ENCODE measurements around the gene TUBA1A. TPM values are rescaled to one million over a fixed set of nuclear protein-coding genes. Genes with fewer than 3 reads are reported as not detected.
"Not testable (repeated sequence)": the region's sequence is repeated elsewhere in the genome, so short reads cannot be mapped to it uniquely, and the experiment has no call there.

Gene TUBA1A
- total and polyA plus RNA-seq, 5 donors from 2014 or later = 213 to 298 (median 250) TPM

- H3K9me3 ChIP-seq (ENCODE audit: control insufficient read depth in 2 of 2, low read length in 2 of 2) = no peaks in the 10 kb centered on the region
- H3K4me1 ChIP-seq (ENCODE audit: control insufficient read depth, insufficient read depth, low read length, poor library complexity, severe bottlenecking) = no peaks in the 10 kb centered on the region
- no peak for ATAC-seq (ENCODE audit: low read depth in 2 of 2)
- no peak for DNase-seq
- no peak overlapping the region for H3K27ac Mint-ChIP-seq
- no peaks in the 10 kb centered on the region for H3K27me3 ChIP-seq (ENCODE audit: control insufficient read depth, insufficient read depth, low read length)
- H3K27me3 Mint-ChIP-seq = no peaks in the 10 kb centered on the region
- peaks cover 7% of the 10 kb centered on the region for H3K36me3 Mint-ChIP-seq
- no peak overlapping the region for H3K4me3 ChIP-seq (ENCODE audit: low read depth, low read length)
- no peak overlapping the region for H3K4me3 Mint-ChIP-seq
- H3K4me1 Mint-ChIP-seq = peaks cover 8 to 27% (median 15%) of the 10 kb centered on the region in 4 donors
- no peaks in the 10 kb centered on the region for H3K9me3 Mint-ChIP-seq
- H3K36me3 ChIP-seq (ENCODE audit: control insufficient read depth, insufficient read depth, low read length) = no peaks in the 10 kb centered on the region
- H3K27ac ChIP-seq (ENCODE audit: insufficient read depth, low read length, poor library complexity, severe bottlenecking) = no peak overlapping the region
Measured at GRCh38 chr12:49137476-49137875, 51.4 kb downstream of the TUBA1A start.

DNA sequence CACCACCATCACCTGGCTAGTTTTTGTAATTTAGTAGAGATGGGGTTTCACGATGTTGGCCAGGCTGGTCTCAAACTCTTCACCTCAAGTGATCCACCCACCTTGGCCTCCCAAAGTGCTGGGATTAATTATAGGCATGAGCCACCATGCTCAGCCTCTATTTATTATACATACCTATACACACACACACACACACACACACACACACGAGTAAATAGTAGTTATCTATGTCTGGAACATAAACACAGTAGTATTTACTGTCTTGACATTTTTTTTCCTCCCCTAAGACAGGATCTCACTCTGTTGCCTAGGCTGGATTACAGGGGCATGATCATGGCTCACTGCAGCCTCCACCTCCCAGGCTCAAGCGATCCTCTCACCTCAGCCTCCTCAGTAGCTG lies 51.9 kb downstream of the TUBA1A start:
- H3K36me3 ChIP-seq (ENCODE audit: control insufficient read depth, insufficient read depth, low read length); H3K27ac Mint-ChIP-seq; H3K4me3 Mint-ChIP-seq; H3K27me3 ChIP-seq (ENCODE audit: control insufficient read depth, insufficient read depth, low read length); H3K4me1 ChIP-seq (ENCODE audit: control insufficient read depth, insufficient read depth, low read length, poor library complexity, severe bottlenecking); H3K27me3 Mint-ChIP-seq; H3K9me3 ChIP-seq (ENCODE audit: control insufficient read depth in 2 of 2, low read length in 2 of 2); H3K27ac ChIP-seq (ENCODE audit: insufficient read depth, low read length, poor library complexity, severe bottlenecking); DNase-seq; ATAC-seq (ENCODE audit: low read depth in 2 of 2); H3K4me3 ChIP-seq (ENCODE audit: low read depth, low read length); H3K9me3 Mint-ChIP-seq; H3K36me3 Mint-ChIP-seq: not testable (repeated sequence)
- peaks cover 13 to 32% (median 20%) of the 10 kb centered on the region in 4 donors for H3K4me1 Mint-ChIP-seq

Other genes with a start within 250 kb of the TUBA1A start
- 79.4 TPM for gene ARF3, start 231.6 kb downstream of the TUBA1A start, total RNA-seq
- gene ARF3, start 231.6 kb downstream of the TUBA1A start, polyA plus RNA-seq = 10 to 100 TPM; 21.2 to 30.5 (median 23.6) TPM
- gene WNT10B, start 217.3 kb downstream of the TUBA1A start, total RNA-seq = 1.6 TPM
- gene WNT10B, start 217.3 kb downstream of the TUBA1A start, polyA plus RNA-seq = not detected
- gene WNT1, start 210.8 kb downstream of the TUBA1A start, total RNA-seq = 0.62 TPM
- gene WNT1, start 210.8 kb downstream of the TUBA1A start, polyA plus RNA-seq = under 1 TPM in 1 of 4 donors, not detected in 3; 0.39 TPM
- 0.39 TPM for gene DDN, start 189.7 kb downstream of the TUBA1A start, total RNA-seq
- not detected for gene DDN, start 189.7 kb downstream of the TUBA1A start, polyA plus RNA-seq
- 51.3 TPM for gene PRKAG1, start 170.3 kb downstream of the TUBA1A start, total RNA-seq
- 10 to 100 TPM; 59.3 to 83.8 (median 64.9) TPM for gene PRKAG1, start 170.3 kb downstream of the TUBA1A start, polyA plus RNA-seq
- 149 TPM for gene KMT2D, start 128.3 kb downstream of the TUBA1A start, total RNA-seq
- 1 to 10 TPM; 5.2 to 8.8 (median 6.5) TPM for gene KMT2D, start 128.3 kb downstream of the TUBA1A start, polyA plus RNA-seq
- gene RHEBL1, start 119.1 kb downstream of the TUBA1A start, total RNA-seq = 6.0 TPM
- 10 to 100 TPM; 11.7 to 19.5 (median 15.8) TPM for gene RHEBL1, start 119.1 kb downstream of the TUBA1A start, polyA plus RNA-seq
- gene DHH, start 94.3 kb downstream of the TUBA1A start, total RNA-seq = 0.27 TPM
- not detected for gene DHH, start 94.3 kb downstream of the TUBA1A start, polyA plus RNA-seq
- 315 TPM for gene LMBR1L, start 78.2 kb downstream of the TUBA1A start, total RNA-seq
- 10 to 100 TPM; 59.0 to 71.9 (median 62.2) TPM for gene LMBR1L, start 78.2 kb downstream of the TUBA1A start, polyA plus RNA-seq
- 174 TPM for gene TUBA1B, start 57.7 kb downstream of the TUBA1A start, total RNA-seq
- 100 to 1,000 TPM; 445 to 648 (median 513) TPM for gene TUBA1B, start 57.7 kb downstream of the TUBA1A start, polyA plus RNA-seq
- gene TUBA1C, start 76.0 kb upstream of the TUBA1A start, total RNA-seq = 41.4 TPM
- gene TUBA1C, start 76.0 kb upstream of the TUBA1A start, polyA plus RNA-seq = 10 to 100 TPM; 50.0 to 64.0 (median 56.3) TPM
- not detected for gene PRPH, start 106.1 kb upstream of the TUBA1A start, total RNA-seq
- under 1 TPM in 1 of 4 donors, not detected in 3; 0.24 TPM for gene PRPH, start 106.1 kb upstream of the TUBA1A start, polyA plus RNA-seq
- 2.0 TPM for gene TROAP, start 134.2 kb upstream of the TUBA1A start, total RNA-seq
- gene TROAP, start 134.2 kb upstream of the TUBA1A start, polyA plus RNA-seq = 1 to 10 TPM; 2.8 to 8.8 (median 4.9) TPM
- gene C1QL4, start 148.1 kb upstream of the TUBA1A start, total RNA-seq = not detected
- gene C1QL4, start 148.1 kb upstream of the TUBA1A start, polyA plus RNA-seq = not detected
- gene DNAJC22, start 157.8 kb upstream of the TUBA1A start, total RNA-seq = not detected
- not detected for gene DNAJC22, start 157.8 kb upstream of the TUBA1A start, polyA plus RNA-seq
- 5.5 TPM for gene SPATS2, start 178.4 kb upstream of the TUBA1A start, total RNA-seq
- 1 to 10 TPM; 2.4 to 4.8 (median 3.6) TPM for gene SPATS2, start 178.4 kb upstream of the TUBA1A start, polyA plus RNA-seq